NCI-H2171 (cell line): ENCODE results near the gene CD81.

Experiments
- DNase-seq: peaks from one replicate; lab custom pipeline; 2025; lab: John Stamatoyannopoulos, UW

The CD81 gene

DNA sequence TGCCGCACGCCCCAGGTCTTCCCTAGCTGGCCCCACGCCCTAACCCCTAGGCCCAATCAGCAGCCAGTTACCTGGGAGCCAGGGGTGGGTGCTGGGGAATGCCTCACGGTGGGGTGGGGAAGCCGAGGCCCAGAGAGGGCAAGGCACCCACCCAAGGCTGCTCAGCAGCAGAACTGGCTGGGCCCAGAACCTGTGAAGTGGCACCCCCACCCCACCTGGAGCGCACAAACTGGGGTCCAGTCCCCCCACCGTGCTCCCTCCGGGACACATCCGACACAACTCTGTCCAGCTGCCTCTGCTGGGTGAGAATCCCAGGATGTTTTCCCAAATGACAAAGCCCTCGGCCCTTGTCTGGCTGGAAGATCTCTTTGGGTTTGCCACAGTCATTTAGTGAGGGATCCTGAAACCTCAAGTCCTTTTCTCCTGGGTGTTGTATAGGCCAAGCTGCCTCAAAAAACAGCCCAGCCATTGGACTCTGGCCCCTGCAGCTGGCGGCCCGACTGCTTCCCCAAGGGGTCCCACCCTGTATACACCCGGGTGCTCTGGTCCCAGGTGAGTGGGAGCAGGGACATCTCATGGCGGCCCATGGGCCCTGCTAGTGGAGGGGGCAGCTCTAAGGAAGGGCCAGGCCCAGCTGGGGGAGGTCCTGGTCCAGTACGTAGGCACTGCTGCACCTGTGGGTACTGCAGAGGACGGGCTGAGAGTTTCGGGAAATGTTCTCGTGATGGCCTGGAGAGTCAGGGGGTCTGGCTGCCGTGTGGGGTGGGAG is 44.3 kb downstream of the CD81 start:
- DNase-seq, result no peak

DNA sequence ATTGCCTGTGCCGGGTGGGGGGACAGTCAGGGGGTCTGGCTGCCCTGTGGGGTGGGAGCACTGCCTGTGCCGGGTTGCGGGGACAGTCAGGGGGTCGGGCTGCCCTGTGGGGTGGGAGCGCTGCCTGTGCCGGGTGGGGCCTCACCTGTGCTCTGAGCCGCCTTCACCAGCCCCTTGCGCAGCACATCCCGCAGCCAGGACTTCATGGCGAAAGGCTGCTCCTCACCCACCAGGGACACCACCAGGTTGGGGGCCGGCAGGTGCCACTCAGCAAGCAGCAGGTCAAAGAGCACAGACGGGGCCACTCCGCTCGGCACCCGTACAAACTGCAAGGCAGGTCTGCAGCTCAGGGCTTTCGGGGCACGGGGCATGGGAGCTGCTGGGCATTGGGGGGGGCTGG is 44.9 kb downstream of the CD81 start:
- no peak for DNase-seq

DNA sequence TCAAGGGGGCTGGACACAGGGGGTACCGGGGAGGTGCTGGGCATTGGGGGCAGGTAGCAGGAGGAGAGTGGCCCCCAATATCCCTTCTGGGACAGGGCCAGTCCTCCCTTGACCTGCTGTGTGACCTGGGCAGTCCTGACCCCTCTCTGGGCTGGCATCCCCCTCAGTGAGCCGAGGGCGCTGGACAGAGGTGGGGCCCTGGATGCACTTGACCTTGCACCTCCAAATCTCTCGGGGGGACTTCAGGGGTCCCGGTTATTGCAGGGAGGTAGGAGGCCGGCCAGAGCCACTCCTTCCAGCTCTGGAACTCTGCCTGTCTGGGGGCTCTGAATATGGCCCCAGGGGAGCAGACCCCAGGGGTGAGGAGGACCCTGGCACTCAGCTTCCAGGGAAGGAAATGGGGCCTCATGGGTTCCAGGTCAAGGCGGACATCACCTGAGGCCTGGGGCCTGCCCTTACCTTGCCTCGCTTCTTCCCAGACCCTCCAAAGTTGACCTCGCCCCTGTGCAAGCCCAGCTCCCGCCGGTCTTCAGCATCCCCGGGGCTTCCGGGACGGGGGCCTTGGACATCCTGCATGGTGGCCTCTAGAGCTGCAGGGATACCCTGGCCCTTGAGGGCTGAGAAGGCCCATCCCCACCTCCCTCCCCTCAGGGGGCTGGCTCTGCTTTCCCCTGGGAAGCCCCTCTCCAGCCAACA is 45.5 kb downstream of the CD81 start:
- DNase-seq, result no peak

DNA sequence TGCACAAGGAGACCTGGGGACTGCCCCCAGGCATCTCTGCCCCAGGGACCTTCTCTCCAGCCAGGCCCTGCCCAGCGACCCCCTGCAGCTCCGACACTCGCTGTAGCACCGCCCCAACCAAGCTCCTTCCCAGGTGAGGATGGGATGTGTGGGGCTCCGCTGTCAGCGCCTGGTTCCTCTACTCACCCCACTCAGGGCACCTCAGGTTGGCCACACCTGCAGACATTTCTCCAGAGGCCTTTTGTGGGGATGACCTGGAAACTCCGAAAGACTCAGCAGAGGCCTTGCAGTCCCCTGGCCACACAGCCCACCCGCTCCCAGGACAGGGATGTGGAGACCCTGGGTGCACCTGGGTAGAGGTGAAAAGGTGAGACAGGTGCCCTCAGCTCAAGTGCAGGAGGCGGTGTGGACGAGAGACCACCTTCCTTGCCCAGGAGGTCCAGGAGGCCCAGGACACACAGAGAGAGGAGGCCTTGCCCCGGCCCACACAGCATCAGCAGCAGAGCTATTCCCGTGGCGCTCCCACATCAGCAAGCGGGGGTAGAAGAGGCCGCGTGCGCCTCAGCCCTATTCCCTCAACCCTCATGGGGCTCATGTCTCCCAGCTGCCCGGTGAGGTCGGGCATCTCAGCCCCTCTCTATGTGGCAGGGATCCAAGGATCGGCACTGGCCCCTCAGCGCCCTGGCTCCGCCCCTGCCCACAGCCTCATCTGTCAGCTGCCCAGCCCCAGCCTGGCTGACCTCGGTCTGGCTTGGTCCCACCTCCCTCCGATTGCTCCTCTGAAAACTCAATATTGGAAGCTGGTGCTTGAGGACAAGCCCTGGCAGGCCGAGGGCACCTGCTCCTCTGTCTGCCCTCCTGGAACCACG is 46.3 kb downstream of the CD81 start:
- no peak for DNase-seq

DNA sequence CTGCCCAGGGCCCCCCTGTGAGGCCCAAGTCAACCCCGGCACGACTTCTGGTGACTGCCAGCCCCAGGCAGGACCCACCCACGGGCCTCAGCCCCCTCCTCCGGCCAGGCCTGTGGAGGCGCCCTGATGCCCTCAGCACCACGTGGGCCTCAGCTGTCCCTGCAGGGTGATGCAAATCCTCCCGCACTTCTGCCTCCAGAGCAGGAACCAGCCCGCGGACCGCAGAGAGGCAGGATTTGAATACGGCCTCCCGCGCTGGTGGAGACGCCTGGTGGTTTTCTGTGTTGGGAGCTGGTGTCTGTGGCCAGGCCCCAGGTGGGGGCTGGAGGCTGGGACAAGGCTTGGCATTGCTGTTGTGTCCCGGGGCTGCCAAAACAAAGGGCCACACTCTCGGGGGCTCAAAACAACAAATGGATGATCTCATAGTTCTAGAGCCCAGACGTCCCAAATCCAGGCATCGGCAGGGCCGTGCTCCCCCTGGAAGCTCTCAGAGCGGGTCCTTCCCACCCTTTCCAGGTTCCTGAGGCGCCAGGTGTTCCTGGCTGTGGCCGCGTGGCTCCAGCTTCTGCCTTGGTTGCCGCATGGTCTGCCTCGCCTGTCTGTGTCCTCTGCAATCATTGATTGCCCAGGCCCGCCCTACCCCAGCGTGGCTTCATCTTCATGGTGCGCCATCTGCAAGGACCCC is 47.8 kb downstream of the CD81 start:
- no peak for DNase-seq

DNA sequence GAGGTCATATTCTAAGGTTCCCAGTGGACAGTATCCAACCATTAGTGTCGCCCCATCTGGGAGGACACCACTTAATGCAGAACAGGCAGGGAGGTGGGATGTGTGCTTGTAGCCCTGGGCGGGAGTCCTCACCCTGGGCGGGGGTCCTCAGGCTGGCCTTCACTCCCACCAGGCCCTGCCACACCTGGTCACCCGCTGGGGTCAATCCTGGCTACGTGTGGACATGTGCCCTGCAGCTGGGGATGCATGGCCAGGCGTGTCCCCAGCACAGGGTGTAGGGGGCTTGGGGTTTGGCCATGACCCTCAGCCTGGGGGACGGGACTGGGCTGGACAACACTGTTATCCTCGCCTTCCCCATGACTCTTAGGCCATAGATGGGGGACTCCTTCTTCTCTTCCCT is 48.4 kb downstream of the CD81 start:
- no peak for DNase-seq

DNA sequence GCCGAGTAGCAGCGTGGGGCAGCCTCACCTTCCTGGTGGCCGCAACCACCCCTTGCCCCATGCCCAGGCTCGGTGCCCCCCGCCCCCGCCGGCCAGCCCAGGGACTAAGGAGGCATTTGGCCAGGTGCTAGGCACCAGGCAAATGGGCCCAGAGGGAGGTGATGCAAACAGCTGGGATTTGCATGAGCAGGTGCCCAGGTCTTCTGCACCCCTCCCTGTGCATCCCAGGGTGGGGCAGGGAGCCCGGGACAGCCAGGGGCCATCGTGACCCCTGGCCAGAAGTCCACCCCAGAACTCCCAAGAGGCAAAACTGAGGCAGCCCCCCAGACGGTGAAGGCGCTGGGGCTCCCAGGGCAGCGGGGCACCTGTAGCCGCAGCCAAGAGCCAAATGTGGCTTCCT is 49.1 kb downstream of the CD81 start:
- DNase-seq, result no peak

DNA sequence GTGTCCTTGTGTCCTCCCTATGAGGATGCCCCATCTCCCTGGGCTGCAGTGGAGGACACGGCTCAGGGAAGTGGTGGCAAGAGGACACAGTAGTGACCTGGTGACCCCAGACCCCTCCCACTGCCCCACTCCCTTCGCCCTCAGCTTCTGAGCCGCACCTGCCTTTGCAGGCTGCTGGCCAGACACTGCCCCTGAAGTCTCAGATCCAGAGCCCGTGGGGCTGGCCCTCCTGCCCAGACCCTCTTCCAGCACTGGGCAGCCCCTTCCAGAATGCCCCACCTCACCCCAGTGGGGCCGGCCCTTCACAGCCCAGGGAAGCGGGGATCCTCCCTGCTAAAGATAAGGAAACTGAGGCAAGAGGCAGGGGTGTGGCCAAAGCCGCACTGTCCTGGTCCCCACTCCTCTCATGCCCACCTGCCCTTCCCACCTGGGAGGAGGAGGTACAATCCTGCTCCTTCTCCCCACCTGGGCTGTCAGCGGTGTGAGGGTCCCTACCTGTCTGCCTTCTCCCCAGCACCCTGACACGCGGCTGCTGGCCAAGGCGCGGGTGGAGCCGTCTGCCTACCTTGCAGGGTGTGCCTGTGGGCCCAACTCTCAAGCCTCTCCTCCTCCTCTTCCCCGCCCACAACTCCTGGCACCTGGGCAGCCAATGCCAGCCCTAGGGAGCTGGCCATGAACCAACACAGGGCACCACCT is 49.9 kb downstream of the CD81 start:
- DNase-seq, result no peak

DNA sequence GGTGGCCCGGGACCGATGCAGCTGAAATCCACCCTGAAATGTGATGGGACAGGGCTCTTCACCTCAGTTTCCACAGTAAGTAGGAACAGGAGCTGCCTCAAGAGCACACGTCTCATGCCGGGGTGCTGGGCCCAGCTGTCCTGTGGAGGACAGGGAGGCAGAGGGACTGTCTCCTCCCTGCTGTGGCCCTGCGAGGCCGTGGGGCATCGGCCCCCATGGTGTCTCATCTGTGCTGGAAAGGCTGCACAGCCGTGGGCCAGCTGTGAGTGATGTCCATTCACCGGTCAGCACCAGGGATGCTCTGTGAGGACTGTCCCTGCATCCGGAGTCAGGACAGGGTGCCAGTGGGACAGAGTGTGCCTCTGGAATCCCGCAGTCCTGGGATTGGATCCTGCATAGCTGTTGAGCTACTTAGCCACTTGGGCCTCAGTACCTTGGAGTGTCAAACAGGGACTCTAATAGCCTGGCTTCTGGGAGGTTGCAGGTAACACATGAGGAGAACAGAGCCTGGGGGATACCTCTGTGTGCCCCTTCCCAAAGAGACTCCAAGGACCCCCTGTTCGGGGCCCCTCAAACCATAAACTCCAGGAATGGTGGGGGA is 50.7 kb downstream of the CD81 start:
- DNase-seq, result no peak

DNA sequence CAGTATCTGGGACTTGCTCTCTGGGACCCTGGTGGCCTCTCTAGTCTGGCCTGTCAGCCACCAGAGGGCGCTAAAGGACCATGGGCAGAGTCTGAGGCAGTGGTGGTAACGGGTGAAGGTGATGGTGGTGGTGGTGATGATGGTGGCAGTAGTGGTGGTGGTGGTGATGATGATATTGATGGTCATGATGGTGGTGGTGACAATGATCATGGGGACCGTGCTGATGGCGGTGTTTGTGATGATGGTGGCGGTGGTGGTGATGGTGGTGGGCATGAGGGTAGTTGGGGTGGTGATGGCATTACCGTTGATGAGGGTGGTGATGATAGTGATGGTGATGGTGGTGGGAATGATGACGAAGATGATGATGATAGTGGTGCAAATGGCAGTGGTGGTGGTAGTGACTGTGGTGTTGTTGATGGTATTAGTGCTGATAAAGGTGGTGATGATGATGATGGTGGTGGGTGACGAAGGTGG is 51.2 kb downstream of the CD81 start:
- DNase-seq, result no peak

DNA sequence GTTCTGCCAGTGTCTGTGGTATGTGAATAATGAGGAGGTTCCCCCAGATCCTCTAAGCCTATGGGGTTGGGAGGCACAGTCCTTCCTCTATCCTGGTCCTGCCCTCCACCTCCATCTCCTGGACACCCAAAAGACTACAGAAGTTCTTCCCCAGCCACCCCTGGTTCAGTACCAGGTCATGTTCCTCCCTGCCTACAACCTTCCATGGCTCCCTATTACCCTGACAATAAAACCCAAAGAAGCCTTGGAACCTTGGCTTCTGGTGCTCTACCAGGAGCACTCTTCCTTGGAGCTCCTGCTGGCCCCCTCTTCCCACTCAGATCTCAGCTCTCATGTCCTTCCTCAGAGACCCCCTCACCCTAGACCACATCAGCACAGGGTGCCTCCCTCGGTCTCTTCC is 54.3 kb downstream of the CD81 start:
- DNase-seq, result no peak

DNA sequence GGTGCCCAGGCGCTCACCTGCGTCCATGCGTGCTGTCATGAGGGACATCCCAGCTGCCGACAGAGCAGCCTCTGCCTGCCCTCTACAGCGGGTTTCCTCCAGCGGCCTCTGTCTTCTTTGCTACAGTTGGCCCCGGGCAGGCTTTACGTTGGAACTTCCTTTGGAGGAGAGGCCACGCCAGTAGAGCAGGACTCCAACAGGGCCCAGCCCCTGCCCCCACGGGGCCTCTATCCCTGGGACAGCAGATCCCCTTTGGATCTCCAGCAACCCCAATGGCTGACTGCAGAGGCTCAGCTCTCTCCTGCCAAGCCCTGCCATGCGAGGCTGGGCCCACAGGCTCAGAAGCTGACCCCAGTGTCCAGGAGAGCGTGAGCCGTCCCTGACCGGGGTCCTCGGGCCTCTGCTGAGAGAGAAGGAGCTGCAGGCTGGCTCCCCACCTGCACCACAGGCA is 55.1 kb downstream of the CD81 start:
- DNase-seq, result no peak

DNA sequence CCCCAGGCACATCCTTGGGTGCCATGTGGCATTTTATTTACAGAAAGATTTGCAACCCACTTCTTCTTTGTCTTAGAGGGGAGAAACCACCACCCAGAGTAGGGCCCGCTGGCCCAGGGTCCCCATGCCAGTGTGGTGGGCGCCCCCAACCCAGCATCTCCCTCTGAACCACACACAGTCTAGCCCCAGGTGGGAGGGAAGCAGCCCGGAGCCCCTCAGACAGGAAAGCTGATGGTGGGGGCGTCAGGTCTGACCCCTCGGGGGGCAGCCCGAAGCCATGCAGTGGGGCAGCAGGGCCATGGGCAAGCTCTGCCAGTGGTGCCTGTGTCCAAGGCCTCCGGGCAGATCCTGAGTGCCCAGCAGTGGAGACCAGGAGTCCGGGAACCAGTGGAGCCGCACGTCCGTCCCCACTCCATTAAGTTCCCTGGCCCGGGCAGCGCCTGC is 55.5 kb downstream of the CD81 start:
- DNase-seq, result no peak

DNA sequence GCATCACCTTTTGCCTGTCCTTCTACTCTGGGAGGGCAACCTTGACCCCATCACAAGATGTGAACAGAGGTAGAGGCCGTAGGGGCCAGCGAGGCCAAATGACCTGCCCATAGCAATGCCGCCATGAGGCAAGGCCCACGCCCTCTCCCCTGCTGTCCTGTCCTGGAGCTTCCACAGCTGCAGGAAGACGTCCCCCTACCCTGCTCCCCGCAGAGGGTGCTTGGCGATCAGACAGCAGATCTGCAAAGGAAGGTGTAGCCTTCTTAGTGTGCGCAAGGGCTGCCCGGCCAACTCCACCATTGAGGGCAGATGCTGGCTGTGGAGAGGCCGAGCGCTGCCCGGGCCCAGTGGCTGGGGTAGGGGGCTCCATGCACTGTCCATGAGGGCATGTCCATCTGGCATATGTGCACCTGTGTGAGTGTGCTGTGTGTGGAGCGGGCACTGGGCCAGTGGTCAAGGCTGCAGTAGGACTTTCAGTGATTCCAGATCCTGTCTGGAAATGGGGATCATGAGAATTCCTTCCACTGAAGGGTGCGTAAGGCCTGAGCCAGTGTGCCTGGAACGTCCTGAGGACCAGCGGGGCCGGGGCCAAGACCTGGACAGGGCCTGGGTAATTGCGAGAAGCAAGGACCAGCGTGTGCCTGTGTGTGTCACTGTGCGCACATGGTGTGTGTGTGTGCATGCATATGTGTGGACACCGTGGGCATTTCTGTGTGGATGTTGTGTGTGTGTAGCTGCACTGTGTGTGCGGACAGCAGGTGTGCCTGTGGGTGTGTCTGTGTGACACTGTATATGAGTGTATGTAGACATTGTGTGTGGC is 56.2 kb downstream of the CD81 start:
- no peak for DNase-seq

DNA sequence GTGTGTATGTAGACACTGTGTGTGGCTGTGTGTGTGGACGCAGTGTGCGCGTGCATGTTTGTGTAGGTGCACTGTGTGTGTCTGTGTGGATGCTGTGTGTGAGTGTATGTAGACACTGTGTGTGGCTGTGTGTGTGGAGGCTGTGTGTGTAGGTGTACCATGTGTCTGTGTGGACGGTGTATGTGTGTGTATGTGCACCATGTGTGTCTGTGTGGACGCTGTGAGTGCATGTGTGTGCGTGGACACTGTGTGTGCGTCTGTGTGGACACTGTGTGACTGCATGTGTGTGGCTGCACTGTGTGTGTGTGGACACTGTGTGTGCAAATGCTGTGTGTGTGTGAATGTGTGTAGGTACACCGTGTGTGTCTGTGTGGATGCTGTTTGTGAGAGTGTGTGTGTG is 56.9 kb downstream of the CD81 start:
- DNase-seq, result no peak

DNA sequence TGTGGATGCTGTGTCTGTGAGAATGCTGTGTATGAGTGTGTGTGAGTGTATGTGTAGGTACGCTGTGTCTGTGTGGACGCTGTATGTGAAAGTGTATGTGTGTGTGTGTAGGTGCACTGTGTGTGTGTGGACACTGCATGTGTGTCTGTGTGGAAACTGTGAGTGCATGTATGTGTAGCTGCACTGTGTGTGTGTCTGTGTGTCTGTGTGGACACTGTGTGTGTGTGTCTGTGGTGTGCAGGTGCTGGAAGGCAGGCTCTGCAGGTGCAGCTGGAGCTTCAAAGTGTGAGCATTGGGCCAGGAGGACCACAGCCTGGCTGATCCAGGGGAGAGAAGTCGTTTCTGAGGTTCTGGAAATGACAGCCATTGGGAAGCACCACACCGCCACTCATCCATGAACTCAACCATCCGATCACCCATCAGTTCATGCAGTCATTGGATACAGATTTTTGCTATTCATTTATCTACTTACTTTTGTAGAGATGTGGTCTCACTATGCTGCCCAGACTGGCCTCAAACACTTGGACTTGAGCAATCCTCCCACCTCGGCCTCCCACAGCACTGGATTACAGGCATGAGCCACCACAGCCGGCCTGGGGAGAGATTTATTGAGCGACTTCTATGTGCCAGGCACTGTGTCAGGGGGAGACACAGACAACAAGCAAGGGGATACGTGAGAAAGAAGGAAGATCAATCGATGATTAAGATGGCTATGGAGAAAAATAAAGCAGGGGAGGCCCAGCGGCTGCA is 57.6 kb downstream of the CD81 start:
- DNase-seq, result no peak

DNA sequence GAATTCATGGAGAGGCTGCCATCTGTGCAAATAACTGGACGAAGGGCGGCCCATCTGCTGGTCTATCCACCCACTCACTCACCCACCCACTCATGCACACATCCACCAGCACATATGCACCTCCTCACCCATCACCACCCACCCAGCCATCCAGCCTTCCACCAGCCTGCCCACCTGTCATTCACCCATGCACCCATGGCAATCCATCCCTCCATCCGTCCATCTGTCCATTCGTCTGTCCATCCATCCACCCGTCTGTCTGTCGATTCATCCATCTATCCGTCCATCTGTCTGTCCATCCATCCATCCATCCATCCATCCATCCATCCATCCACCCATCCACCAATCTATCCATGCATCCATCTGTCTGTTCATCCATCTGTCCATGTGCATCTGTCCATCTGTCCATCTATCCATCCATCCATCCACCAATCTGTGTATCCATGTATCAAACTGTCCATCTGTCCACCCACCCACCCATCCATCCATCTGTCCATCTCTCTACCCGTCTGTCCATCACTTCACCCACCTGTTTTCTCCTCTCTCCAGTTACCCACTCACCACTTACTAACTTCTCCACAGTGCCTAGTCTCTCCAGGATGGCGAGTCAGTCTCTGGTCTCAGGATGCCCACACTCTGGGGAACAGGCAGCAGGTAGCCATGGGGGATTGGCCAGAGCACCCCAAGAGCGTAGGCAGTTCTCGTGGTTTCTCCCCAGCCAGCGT is 58.3 kb downstream of the CD81 start:
- no peak for DNase-seq

DNA sequence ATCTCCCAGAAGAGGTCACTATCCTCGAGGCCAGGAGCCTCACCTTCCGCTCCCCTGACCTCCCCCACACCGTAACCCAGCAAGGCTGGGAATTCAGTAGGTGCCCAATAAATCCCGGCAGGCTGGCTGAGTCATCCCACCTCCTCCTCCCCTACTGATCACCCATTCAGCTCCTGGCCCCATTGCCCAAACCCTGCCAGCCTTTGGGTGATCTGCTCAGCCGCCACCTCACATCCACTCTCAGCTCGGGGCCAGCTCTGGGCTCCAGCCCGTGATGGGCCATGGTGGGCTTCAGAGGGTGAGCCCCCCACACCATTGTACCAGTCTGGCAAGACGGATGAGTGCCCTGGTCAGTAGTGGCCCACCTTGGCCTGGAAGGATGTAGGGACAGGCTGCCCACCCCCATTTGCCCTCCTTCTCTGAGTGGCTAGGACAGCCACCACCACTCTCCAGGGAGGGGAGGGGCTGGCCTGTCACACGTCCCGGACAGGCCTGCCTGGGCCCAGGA is 59.0 kb downstream of the CD81 start:
- DNase-seq, result no peak
